SK-N-SH treated with all-trans-retinoic acid at 6 μM for 48 hours (cell line): ENCODE results near the gene DLG2.

Experiments
- CSRNP3 ChIP-seq: fragments of 250-450 bp; sonication (Bioruptor Pico); IDR thresholded peaks from 2 replicates; pipeline ENCODE4 v1.5.1; 2021; ENCODE audit warnings: mild to moderate bottlenecking, moderate library complexity
- GLIS3 ChIP-seq: fragments of 250-450 bp; sonication (Bioruptor Pico); IDR thresholded peaks from 2 replicates; pipeline ENCODE4 v1.5.0; 2020; ENCODE audit warnings: mild to moderate bottlenecking, moderate library complexity
- PATZ1 ChIP-seq: fragments of 250-450 bp; sonication (Bioruptor Pico); IDR thresholded peaks from 2 replicates; pipeline ENCODE4 v1.8.0; 2020; ENCODE audit warnings: mild to moderate bottlenecking, moderate library complexity, borderline replicate concordance
- POU6F1 ChIP-seq: fragments of 250-450 bp; sonication (Bioruptor Pico); IDR thresholded peaks from 2 replicates; pipeline ENCODE4 v1.8.0; 2021; ENCODE audit warnings: low read depth, mild to moderate bottlenecking, moderate library complexity, borderline replicate concordance
- PPARA ChIP-seq: fragments of 250-450 bp; sonication (Bioruptor Pico); IDR thresholded peaks from 2 replicates; pipeline ENCODE4 v1.5.0; 2020; ENCODE audit warnings: mild to moderate bottlenecking, borderline replicate concordance
- RARB ChIP-seq: fragments of 250-450 bp; sonication (Bioruptor Pico); IDR thresholded peaks from 2 replicates; pipeline ENCODE4 v1.8.0; 2021; ENCODE audit warnings: mild to moderate bottlenecking, moderate library complexity
- TOX ChIP-seq: fragments of 250-450 bp; sonication (Bioruptor Pico); IDR thresholded peaks from 2 replicates; pipeline ENCODE4 v1.8.0; 2021; ENCODE audit warnings: mild to moderate bottlenecking, moderate library complexity, borderline replicate concordance
- ZFP3 ChIP-seq: fragments of 250-450 bp; sonication (Bioruptor Pico); IDR thresholded peaks from 2 replicates; pipeline ENCODE4 v1.5.0; 2020; ENCODE audit warnings: mild to moderate bottlenecking, moderate library complexity
- ZNF565 ChIP-seq: fragments of 450-650 bp; formaldehyde crosslinking; conservative IDR thresholded peaks from 2 replicates; pipeline ENCODE4 v1.5.0; 2020; ENCODE audit warnings: low read depth, mild to moderate bottlenecking, moderate library complexity
- ZNF70 ChIP-seq: fragments of 450-650 bp; formaldehyde crosslinking; IDR thresholded peaks from 2 replicates; pipeline ENCODE4 v1.5.0; 2020; ENCODE audit warnings: mild to moderate bottlenecking, moderate library complexity
- ZNF8 ChIP-seq: fragments of 450-650 bp; formaldehyde crosslinking; IDR thresholded peaks from 2 replicates; pipeline ENCODE4 v1.5.0; 2020; ENCODE audit warnings: mild to moderate bottlenecking, moderate library complexity

GRCh38 chr11:84799112-84799511 is 828.0 kb downstream of the DLG2 start:
- TF ChIP-seq ZFP3 = no peak
- TF ChIP-seq POU6F1 (CRISPR knock-in tag) = no peak
- TF ChIP-seq GLIS3 (CRISPR knock-in tag) = no peak
- TF ChIP-seq RARB (CRISPR knock-in tag) = no peak
- no peak for TF ChIP-seq PATZ1 (CRISPR knock-in tag)
- TF ChIP-seq ZNF70 (CRISPR knock-in tag) = no peak
- TF ChIP-seq PPARA = no peak
- TF ChIP-seq ZNF565 = no peak
- no peak for TF ChIP-seq CSRNP3 (CRISPR knock-in tag)
- no peak for TF ChIP-seq ZNF8
- no peak for TF ChIP-seq TOX (CRISPR knock-in tag)
